Prostate gland (tissue), 2 donors: ENCODE results near the gene CDH9.

ENCODE experiments used
- POLR2A ChIP-seq: fragments of 450-650 bp; IDR thresholded peaks from one replicate; pipeline ENCODE4 v1.6.1; 2016; ENCODE audit warnings: antibody characterized with exemption, mild to moderate bottlenecking
- POLR2AphosphoS5 ChIP-seq: sonication (generic); formaldehyde crosslinking; IDR thresholded peaks from one replicate; pipeline ENCODE4 v1.6.1; 2017; ENCODE audit warnings: antibody characterized with exemption
- TF ChIP-seq, protein P1 (sequence below), 4 experiments: fragments of 200-600 bp in 2 of 4; fragments of 450-650 bp in 2 of 4; sonication (generic) in 2 of 4; IDR thresholded peaks; 1 replicate in 3 of 4; 2 replicates in 1 of 4; pipeline ENCODE4 v1.5.1; 2016 to 2019; ENCODE audit warnings: antibody characterized with exemption in 4 of 4, mild to moderate bottlenecking in 2 of 4, moderate library complexity in 2 of 4

DNA sequence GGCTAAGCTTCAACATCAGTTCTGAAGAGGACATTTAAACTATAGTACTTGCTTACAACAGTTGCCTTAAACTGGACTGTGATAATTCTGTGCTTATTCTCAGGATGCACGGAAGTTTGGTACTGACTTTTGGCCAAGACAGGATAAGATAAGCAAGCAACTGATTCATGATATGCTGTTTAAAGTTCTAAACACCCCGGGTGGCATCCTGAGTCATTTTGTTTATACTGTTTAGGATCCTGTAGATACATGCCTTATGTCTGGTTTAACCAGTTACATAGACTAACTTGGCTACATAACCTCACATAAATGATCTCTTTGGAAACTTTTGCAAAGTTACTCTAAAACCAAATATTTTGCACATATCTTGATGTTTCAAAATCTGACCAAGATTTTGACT is 95.9 kb downstream of the CDH9 start:
- TF ChIP-seq POLR2A (no peak), POLR2AphosphoS5 (no peak)
- TF ChIP-seq, protein P1, sequence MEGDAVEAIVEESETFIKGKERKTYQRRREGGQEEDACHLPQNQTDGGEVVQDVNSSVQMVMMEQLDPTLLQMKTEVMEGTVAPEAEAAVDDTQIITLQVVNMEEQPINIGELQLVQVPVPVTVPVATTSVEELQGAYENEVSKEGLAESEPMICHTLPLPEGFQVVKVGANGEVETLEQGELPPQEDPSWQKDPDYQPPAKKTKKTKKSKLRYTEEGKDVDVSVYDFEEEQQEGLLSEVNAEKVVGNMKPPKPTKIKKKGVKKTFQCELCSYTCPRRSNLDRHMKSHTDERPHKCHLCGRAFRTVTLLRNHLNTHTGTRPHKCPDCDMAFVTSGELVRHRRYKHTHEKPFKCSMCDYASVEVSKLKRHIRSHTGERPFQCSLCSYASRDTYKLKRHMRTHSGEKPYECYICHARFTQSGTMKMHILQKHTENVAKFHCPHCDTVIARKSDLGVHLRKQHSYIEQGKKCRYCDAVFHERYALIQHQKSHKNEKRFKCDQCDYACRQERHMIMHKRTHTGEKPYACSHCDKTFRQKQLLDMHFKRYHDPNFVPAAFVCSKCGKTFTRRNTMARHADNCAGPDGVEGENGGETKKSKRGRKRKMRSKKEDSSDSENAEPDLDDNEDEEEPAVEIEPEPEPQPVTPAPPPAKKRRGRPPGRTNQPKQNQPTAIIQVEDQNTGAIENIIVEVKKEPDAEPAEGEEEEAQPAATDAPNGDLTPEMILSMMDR (IDR thresholded peaks at IDR 0.05): no peak
